ENCODE measurements around the gene GAB2.
A peak's percentile ranks its signal among the peaks of the same experiment; 100 is the strongest.
"Not testable (repeated sequence)": the region's sequence is repeated elsewhere in the genome, so short reads cannot be mapped to it uniquely, and the experiment has no call there.

The GAB2 gene, protein sequence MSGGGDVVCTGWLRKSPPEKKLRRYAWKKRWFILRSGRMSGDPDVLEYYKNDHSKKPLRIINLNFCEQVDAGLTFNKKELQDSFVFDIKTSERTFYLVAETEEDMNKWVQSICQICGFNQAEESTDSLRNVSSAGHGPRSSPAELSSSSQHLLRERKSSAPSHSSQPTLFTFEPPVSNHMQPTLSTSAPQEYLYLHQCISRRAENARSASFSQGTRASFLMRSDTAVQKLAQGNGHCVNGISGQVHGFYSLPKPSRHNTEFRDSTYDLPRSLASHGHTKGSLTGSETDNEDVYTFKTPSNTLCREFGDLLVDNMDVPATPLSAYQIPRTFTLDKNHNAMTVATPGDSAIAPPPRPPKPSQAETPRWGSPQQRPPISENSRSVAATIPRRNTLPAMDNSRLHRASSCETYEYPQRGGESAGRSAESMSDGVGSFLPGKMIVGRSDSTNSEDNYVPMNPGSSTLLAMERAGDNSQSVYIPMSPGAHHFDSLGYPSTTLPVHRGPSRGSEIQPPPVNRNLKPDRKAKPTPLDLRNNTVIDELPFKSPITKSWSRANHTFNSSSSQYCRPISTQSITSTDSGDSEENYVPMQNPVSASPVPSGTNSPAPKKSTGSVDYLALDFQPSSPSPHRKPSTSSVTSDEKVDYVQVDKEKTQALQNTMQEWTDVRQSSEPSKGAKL

DNA sequence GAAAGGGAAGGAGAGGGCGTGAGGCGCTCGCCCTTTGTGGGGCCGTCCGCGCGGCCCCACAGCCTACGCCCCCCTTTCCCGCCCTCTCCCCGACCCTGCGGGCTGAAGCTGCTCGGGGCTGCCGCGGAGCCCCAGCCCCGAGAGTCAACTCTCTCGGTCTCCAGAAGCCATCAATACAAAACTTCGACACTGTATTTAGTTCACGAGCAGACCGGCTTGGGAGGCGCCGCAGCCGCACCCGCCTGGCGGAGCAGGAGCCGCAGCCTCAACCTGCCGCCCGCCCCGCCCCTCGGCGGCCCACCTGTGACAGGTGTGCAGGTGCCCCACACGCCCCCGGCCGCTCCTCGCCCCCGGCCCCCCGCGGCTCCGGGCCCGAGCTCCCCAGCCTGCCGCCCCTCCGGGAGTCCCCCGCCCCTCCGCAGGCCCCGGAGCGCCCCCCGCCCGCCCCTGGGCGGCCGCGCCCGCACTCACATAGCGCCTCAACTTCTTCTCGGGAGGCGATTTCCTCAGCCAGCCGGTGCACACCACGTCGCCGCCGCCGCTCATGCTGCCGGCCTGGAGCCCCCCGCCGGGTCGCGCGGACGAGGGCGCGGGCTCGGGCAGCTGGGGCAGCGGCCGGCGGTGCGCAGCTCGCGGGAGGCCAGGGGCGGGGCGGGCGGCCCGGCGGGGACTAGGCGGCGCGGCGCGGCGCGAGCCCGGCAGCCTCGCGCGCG lies at the start of gene GAB2:
TSS of gene GAB2 (minus strand) at position 646 of the 713 bp plus-strand sequence. CDS start at position 546, 100 bp downstream.
- peak; percentile 91 for DNase-seq

GRCh38 chr11:78467370-78467769 lies 49.8 kb upstream of the GAB2 start:
- DNase-seq, result no peak

DNA sequence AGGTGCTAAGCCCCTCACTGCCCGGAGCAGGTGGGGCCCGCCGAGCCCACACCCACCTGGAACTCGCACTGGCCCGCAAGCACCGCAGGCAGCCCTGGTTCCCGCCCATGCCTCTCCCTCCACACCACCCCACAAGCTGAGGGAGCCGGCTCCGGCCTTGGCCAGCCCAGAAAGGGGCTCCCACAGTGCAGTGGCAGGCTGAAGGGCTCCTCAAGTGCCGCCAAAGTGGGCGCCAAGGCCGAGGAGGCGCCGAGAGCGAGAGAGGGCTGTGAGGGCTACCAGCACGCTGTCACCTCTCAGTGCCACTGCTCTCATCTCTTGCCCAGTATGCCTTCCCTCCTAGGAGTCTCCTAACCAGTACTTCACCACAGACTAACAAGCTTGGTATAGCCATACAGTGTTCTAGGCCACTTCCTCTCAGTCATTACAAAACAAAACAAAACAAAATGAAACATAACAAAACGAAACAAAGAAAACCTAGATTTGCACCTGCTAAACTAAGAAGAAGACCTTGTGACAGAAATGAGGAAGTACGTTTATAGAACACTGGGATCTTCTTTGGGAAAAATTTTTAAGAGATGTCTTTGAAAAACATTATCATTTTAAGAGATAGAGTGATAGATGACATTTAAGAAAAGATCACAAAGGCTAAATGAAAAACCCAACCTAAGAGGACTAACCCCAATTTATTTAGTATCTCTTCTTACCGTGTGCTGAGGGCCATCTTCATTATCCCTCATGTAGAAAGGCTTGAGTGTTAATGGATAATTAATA lies 47.7 kb upstream of the GAB2 start:
- DNase-seq, result peak; percentile 31

- not testable (repeated sequence) for DNase-seq
These were observed 47.2 kb upstream of the GAB2 start for GRCh38 chr11:78464787-78465168.

DNA sequence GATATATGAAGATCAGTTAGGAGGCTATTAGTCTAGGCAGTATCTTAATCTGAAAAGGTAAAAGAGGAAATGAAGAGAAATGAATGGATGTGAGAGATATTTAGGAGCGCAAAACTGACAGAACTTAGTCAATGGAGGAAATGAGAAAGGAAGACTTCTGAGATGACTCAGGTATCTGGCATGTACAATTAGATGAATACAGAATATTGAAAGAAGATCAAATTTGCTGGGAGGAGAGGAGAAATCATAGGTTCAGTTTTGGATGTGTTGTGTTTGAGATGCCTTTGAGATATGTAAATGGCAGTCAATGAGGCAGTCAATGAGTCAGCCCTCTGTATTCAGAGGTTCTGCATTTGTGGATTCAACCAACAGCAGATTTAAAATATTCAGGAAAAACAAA lies 42.9 kb upstream of the GAB2 start:
- no peak for DNase-seq

DNA sequence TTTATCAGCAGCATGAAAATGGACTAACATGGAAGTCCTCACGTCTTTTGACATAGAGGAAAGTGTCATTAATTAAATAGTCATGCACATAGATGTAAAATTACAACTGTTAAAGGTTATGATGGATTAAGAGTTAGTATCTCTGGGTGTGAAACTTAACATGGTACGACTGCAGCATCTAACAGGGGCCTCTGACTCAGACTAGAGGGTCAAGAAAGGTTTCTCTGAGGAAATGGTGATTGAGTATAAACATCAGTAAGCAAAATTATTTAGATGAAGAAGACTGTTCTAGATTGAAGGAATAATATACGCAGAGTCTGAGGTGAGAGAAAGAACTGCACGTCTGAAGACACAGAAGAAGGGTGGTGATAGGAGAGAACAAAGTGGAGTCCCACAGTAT lies 42.1 kb upstream of the GAB2 start:
- no peak for DNase-seq

- DNase-seq, result no peak
These were observed 39.8 kb upstream of the GAB2 start for GRCh38 chr11:78457448-78457847.

DNA sequence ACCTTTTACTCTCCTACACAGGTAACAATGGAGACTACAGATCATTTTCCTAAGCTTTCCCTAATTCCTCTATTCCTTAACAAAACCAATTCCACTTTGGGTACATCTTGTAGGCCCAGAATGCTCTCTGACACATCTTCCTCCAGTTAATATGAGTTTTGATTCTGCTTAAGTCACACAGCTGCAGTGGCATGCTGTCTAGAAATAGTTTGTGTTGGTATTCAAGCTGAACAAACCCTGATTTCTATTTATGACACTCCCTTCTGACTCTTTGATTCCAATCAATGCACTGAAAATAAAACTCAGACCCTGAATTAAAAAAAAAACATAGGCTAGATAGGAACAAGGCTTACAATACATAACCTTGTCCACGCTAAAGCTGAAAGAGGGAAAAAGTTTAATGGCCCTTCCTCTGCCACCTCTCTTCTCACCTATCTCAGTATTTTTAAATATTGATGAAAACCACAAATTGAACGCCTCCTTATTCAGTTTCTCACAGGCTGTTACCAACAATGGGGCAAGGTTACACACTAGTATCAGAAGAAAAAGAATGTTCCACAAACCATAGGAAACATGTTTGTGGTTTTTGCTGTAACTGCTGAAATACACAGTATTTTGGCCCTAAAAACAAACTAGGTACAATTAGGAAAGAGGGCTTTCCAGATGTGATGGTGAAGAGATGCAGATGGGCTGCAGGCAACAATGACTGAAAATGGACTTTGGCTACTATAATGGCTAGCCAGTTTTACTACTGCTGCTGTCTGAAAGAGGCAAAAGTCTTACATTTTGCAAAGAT lies 35.7 kb upstream of the GAB2 start:
- DNase-seq, result no peak

GRCh38 chr11:78451371-78452150 lies 33.9 kb upstream of the GAB2 start:
- DNase-seq, result no peak

- DNase-seq, result no peak
These were observed 33.2 kb upstream of the GAB2 start for GRCh38 chr11:78450866-78451265.

DNA sequence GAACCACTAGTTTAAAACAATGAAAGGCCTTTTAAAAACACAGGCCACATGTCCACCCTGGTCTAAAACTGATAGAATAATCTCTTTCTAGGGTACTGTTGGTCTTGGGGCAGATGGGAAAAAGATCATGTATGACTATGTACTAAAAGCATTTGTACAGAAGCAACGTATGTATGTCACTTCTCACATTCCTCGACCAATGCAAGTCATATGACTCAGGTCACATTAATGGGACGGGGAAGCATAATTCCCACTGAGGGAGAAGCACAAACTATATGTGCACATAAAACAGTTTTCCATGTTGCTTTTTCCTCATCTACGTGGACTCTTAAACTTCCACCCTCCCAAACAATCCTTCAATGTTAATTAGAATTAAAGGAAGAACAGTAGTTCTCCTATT lies 32.2 kb upstream of the GAB2 start:
- DNase-seq, result no peak

DNA sequence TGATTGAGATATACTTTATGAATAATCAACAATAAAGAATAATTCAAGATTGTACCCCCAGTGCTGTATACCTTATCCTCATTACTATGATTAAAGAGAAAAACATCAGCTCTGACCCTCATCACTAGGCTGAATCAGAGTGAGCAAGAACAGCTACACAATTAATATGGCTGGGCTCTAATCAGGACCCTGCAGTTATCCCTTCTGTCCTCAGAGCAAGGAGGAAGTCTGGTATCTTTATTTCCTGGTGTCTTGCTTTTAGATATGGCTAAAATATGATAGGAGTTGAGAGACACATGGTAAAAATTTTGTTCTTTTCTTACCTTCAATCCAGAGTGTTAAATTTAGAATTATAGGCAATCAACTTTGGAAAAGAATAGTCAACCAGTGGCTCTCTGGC lies 28.6 kb upstream of the GAB2 start:
- DNase-seq, result no peak

GRCh38 chr11:78444726-78445125 lies 27.1 kb upstream of the GAB2 start:
- DNase-seq, result no peak

GRCh38 chr11:78441956-78442355 lies 24.3 kb upstream of the GAB2 start:
- DNase-seq, result no peak

- no peak for DNase-seq
These were observed 20.8 kb upstream of the GAB2 start for GRCh38 chr11:78438298-78438975.

- no peak for DNase-seq
These were observed 15.3 kb upstream of the GAB2 start for GRCh38 chr11:78432956-78433355.

DNA sequence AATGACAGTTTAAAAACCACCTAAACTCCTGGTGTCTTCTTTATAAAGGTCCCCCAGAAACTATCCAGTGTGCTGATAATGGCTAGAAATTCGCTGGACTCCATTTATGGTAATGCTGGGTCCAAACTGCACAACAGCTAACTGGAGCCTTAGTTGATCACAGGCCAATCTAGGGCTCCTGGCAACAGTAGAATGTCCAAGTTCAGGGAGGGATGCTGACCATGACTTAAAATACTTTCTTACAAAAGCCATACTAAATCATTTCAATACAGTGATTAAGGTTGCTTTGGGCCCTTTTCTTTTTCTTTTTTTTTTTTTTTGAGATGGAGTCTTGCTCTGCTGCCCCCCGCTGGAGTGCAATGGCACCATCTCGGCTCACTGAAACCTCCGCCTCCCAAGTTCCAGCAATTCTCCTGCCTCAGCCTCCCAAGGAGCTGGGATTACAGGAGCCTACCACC lies 14.5 kb upstream of the GAB2 start:
- DNase-seq, result peak; percentile 62

- no peak for DNase-seq
These were observed 12.0 kb upstream of the GAB2 start for GRCh38 chr11:78429660-78430059.

- no peak for DNase-seq
These were observed 11.6 kb upstream of the GAB2 start for GRCh38 chr11:78429209-78429608.

DNA sequence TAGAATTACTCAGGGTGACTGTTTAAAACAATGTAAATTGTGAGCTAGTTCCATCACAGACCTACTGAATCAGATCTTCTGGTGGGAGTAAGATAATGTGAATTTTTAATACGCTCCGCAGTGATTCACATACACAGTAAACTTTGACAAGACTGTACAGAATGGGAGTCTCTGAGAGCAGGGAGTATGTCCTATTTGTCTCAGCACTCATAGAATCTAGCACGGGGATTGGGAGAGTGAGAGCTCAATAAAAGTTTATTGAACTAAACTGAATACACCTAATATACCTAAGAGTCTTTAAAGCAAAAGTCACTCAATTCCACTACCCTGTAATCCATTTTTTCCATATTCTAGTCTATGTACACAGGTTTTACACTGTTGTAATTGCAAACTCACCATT lies 11.2 kb upstream of the GAB2 start:
- no peak for DNase-seq

- DNase-seq, result no peak
These were observed 10.6 kb upstream of the GAB2 start for GRCh38 chr11:78428266-78428636.
